Umbilical cord (tissue), 2 donors: ENCODE data around the gene SERPINC1. TPM values are rescaled to one million over a fixed set of nuclear protein-coding genes. Genes with fewer than 3 reads are reported as not detected.
"Not testable (repeated sequence)": the region's sequence is repeated elsewhere in the genome, so short reads cannot be mapped to it uniquely, and the experiment has no call there.

Experiments used
- DNase-seq: peaks from one replicate; pipeline ENCODE4 v3.0.0-alpha.2; 2015; ENCODE audit warnings: low spot score
- total RNA-seq: library from RNA; depleted of rRNA; stranded (reverse); fragments of >200 nt; gene quantifications from one replicate; pipeline ENCODE4 v1.2.3, GENCODE V29; 2014; ENCODE audit warnings: low replicate concordance; ENCODE audit not compliant: insufficient read depth

The SERPINC1 gene
- total RNA-seq, 1 donor from 2014 or later, result not detected

GRCh38 chr1:173863224-173864161, 53.6 kb downstream of the SERPINC1 start:
- no peak for DNase-seq

GRCh38 chr1:173862769-173863223, 54.3 kb downstream of the SERPINC1 start:
- DNase-seq, result no peak

GRCh38 chr1:173862146-173862768, 54.9 kb downstream of the SERPINC1 start:
- DNase-seq, result not testable (repeated sequence)

- DNase-seq, result no peak
These were observed 55.4 kb downstream of the SERPINC1 start for GRCh38 chr1:173861731-173862145.

GRCh38 chr1:173860065-173860464, 57.1 kb downstream of the SERPINC1 start:
- no peak for DNase-seq

GRCh38 chr1:173859547-173859946, 57.6 kb downstream of the SERPINC1 start:
- not testable (repeated sequence) for DNase-seq

GRCh38 chr1:173857363-173857917, 59.7 kb downstream of the SERPINC1 start:
- DNase-seq, result no peak

GRCh38 chr1:173856903-173857302, 60.2 kb downstream of the SERPINC1 start:
- no peak for DNase-seq

GRCh38 chr1:173856014-173856413, 61.1 kb downstream of the SERPINC1 start:
- DNase-seq, result no peak

Other genes starting within 250 kb of the SERPINC1 start
- 10.1 TPM for gene ANKRD45, start 247.5 kb downstream of the SERPINC1 start, total RNA-seq
- gene KLHL20, start 202.3 kb downstream of the SERPINC1 start, total RNA-seq, result 29.9 TPM
- 18.8 TPM for gene DARS2, start 92.7 kb downstream of the SERPINC1 start, total RNA-seq
- 12.5 TPM for gene CENPL, start 92.4 kb downstream of the SERPINC1 start, total RNA-seq
- gene GAS5, start 49.3 kb downstream of the SERPINC1 start, total RNA-seq, result 428 TPM
- gene ZBTB37, start 48.9 kb downstream of the SERPINC1 start, total RNA-seq, result 14.9 TPM
- gene RC3H1, start 105.0 kb upstream of the SERPINC1 start, total RNA-seq, result 20.2 TPM
- 40.9 TPM for gene RABGAP1L, start 242.2 kb upstream of the SERPINC1 start, total RNA-seq